ENCODE data around the gene ZNF652.

GRCh38 chr17:49370971-49371834 is 9.2 kb upstream of the ZNF652 start:
- TF ChIP-seq CTCF (conservative IDR thresholded peaks at IDR 0.05; ENCODE audit: low read depth, low read length) (no peak), EZH2phosphoT487 (IDR thresholded peaks at IDR 0.05; ENCODE audit: borderline replicate concordance, low read length) (no peak), EZH2 (IDR thresholded peaks at IDR 0.05; ENCODE audit: low read length, unreplicated experiment) (no peak)
